Astrocyte of the cerebellum (primary cell): Measurements from ENCODE around the gene FBXL7.

Source experiments
- DNase-seq: peaks from one replicate; pipeline ENCODE4 v3.0.0-alpha.2; 2011; ENCODE audit warnings: low read depth
- H3K4me3 ChIP-seq: 2 replicates; pipeline ENCODE4 v1.5.1; 2011; ENCODE audit warnings: mild to moderate bottlenecking, low read depth, low read length, moderate library complexity
- in situ Hi-C: cut with HindIII; loops from 2 replicates; pipeline ENCODE4 v1.10.0; 2017; ENCODE audit warnings: low sequenced_read_pairs
- TF ChIP-seq, protein P1 (sequence below): IDR thresholded peaks from 2 replicates; pipeline ENCODE4 v1.5.1; 2012; ENCODE audit warnings: low read length, low read depth, moderate library complexity, mild to moderate bottlenecking; ENCODE audit errors: missing control alignments

The FBXL7 gene

GRCh38 chr5:15807871-15808270, 307.9 kb downstream of the FBXL7 start:
- TF ChIP-seq, protein P1, sequence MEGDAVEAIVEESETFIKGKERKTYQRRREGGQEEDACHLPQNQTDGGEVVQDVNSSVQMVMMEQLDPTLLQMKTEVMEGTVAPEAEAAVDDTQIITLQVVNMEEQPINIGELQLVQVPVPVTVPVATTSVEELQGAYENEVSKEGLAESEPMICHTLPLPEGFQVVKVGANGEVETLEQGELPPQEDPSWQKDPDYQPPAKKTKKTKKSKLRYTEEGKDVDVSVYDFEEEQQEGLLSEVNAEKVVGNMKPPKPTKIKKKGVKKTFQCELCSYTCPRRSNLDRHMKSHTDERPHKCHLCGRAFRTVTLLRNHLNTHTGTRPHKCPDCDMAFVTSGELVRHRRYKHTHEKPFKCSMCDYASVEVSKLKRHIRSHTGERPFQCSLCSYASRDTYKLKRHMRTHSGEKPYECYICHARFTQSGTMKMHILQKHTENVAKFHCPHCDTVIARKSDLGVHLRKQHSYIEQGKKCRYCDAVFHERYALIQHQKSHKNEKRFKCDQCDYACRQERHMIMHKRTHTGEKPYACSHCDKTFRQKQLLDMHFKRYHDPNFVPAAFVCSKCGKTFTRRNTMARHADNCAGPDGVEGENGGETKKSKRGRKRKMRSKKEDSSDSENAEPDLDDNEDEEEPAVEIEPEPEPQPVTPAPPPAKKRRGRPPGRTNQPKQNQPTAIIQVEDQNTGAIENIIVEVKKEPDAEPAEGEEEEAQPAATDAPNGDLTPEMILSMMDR: peak; percentile 31
- DNase-seq: peak; percentile 78
- no peak overlapping the region for H3K4me3 ChIP-seq
- in situ Hi-C loops: no loop called here

DNA sequence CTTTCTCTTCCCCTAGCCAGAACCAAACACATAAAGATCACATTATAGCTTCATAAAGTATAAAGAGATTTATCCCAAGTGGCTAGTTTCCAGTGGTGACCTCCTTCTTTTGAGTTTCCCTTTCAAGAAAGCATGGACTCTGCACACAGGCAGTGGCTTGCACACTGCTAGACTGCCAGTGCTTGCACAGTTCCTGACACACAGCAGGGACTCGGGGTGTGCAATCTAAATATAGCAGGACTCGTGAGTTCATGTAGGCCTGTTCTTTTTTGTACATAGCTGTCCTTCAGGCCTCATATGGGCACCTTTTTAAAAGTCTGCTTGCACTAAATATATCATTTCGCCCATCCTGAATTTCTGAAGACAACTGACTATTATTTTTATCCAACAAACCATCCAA, 308.6 kb downstream of the FBXL7 start:
- TF ChIP-seq, protein P1: no peak
- no peak for DNase-seq
- in situ Hi-C loops: no loop called here
- no peak overlapping the region for H3K4me3 ChIP-seq

- no peak for DNase-seq
- H3K4me3 ChIP-seq: no peak overlapping the region
- in situ Hi-C loops: no loop called here
- TF ChIP-seq, protein P1: no peak
Measured at GRCh38 chr5:15819617-15820016, 319.6 kb downstream of the FBXL7 start.

- in situ Hi-C loops: no loop called here
- TF ChIP-seq, protein P1: no peak
- DNase-seq: no peak
- H3K4me3 ChIP-seq: no peak overlapping the region
Measured at GRCh38 chr5:15821506-15821905, 321.5 kb downstream of the FBXL7 start.

- TF ChIP-seq, protein P1: no peak
- no peak for DNase-seq
Measured at GRCh38 chr5:15823398-15823797, 323.4 kb downstream of the FBXL7 start.

GRCh38 chr5:15827741-15828140, 327.8 kb downstream of the FBXL7 start:
- no peak overlapping the region for H3K4me3 ChIP-seq
- TF ChIP-seq, protein P1: no peak
- in situ Hi-C loops: no loop called here

More at GRCh38 chr5:15823398-15823797, 323.4 kb downstream of the FBXL7 start:
- no peak overlapping the region for H3K4me3 ChIP-seq
- in situ Hi-C loops: no loop called here

GRCh38 chr5:15831408-15831807, 331.4 kb downstream of the FBXL7 start:
- H3K4me3 ChIP-seq: no peak overlapping the region
- in situ Hi-C loops: no loop called here
- DNase-seq: no peak
- TF ChIP-seq, protein P1: no peak

More at GRCh38 chr5:15827741-15828140, 327.8 kb downstream of the FBXL7 start:
- DNase-seq: no peak
